ENCODE measurements around the gene SEMA3D. TPM values are rescaled to one million over a fixed set of nuclear protein-coding genes. Genes with fewer than 3 reads are reported as not detected.
A peak's percentile ranks its signal among the peaks of the same experiment; 100 is the strongest.

SEMA3D gene
- total RNA-seq, 1 experiment from 2014 or later, result 0.90 TPM

- no peak for DNase-seq
- Histone ChIP-seq H3K36me3 (replicated peaks; ENCODE audit: control insufficient read depth, insufficient read depth, low read length) (no peaks in the 10 kb centered on the region), H3K27me3 (ENCODE audit: control insufficient read depth, insufficient read depth, low read length) (no peaks in the 10 kb centered on the region), H3K4me3 (ENCODE audit: insufficient read depth, low read depth, low read length) (no peak overlapping the region)
These were observed 17.6 kb upstream of the SEMA3D start for GRCh38 chr7:85204496-85204895.

- H3K36me3 ChIP-seq (replicated peaks; ENCODE audit: control insufficient read depth, insufficient read depth, low read length), result no peaks in the 10 kb centered on the region
- no peaks in the 10 kb centered on the region for H3K27me3 ChIP-seq (ENCODE audit: control insufficient read depth, insufficient read depth, low read length)
- DNase-seq, result no peak
- no peak overlapping the region for H3K4me3 ChIP-seq (ENCODE audit: insufficient read depth, low read depth, low read length)
These were observed 17.2 kb upstream of the SEMA3D start for GRCh38 chr7:85204061-85204460.

- Histone ChIP-seq H3K4me3 (ENCODE audit: insufficient read depth, low read depth, low read length) (no peak overlapping the region), H3K27me3 (ENCODE audit: control insufficient read depth, insufficient read depth, low read length) (no peaks in the 10 kb centered on the region), H3K36me3 (replicated peaks; ENCODE audit: control insufficient read depth, insufficient read depth, low read length) (no peaks in the 10 kb centered on the region)
- no peak for DNase-seq
These were observed 14.4 kb upstream of the SEMA3D start for GRCh38 chr7:85201209-85201608.

- Histone ChIP-seq H3K4me3 (ENCODE audit: insufficient read depth, low read depth, low read length) (no peak overlapping the region), H3K36me3 (replicated peaks; ENCODE audit: control insufficient read depth, insufficient read depth, low read length) (no peaks in the 10 kb centered on the region), H3K27me3 (ENCODE audit: control insufficient read depth, insufficient read depth, low read length) (no peaks in the 10 kb centered on the region)
- no peak for DNase-seq
These were observed 9.8 kb upstream of the SEMA3D start for GRCh38 chr7:85196696-85197095.

GRCh38 chr7:85191383-85191782, 4.5 kb upstream of the SEMA3D start:
- no peak overlapping the region for H3K4me3 ChIP-seq (ENCODE audit: insufficient read depth, low read depth, low read length)
- DNase-seq, result peak; percentile 14
- no peaks in the 10 kb centered on the region for H3K36me3 ChIP-seq (replicated peaks; ENCODE audit: control insufficient read depth, insufficient read depth, low read length)
- H3K27me3 ChIP-seq (ENCODE audit: control insufficient read depth, insufficient read depth, low read length), result peaks cover 15% of the 10 kb centered on the region

- Histone ChIP-seq H3K4me3 (ENCODE audit: insufficient read depth, low read depth, low read length) (peak overlapping the region; percentile 74), H3K36me3 (replicated peaks; ENCODE audit: control insufficient read depth, insufficient read depth, low read length) (no peaks in the 10 kb centered on the region), H3K27me3 (ENCODE audit: control insufficient read depth, insufficient read depth, low read length) (peaks cover 36% of the 10 kb centered on the region)
- DNase-seq, result peak; percentile 54
These were observed 754 bp downstream of the SEMA3D start for GRCh38 chr7:85186083-85186520.

- peak; percentile 57 for DNase-seq
- Histone ChIP-seq H3K36me3 (replicated peaks; ENCODE audit: control insufficient read depth, insufficient read depth, low read length) (no peaks in the 10 kb centered on the region), H3K4me3 (ENCODE audit: insufficient read depth, low read depth, low read length) (peak overlapping the region; percentile 74), H3K27me3 (ENCODE audit: control insufficient read depth, insufficient read depth, low read length) (peaks cover 36% of the 10 kb centered on the region)
These were observed 1.3 kb downstream of the SEMA3D start for GRCh38 chr7:85185424-85186082.

GRCh38 chr7:85184599-85185423, 2.0 kb downstream of the SEMA3D start:
- peak; percentile 65 for DNase-seq
- H3K27me3 ChIP-seq (ENCODE audit: control insufficient read depth, insufficient read depth, low read length), result peaks cover 36% of the 10 kb centered on the region
- H3K4me3 ChIP-seq (ENCODE audit: insufficient read depth, low read depth, low read length), result peak overlapping the region; percentile 74
- H3K36me3 ChIP-seq (replicated peaks; ENCODE audit: control insufficient read depth, insufficient read depth, low read length), result no peaks in the 10 kb centered on the region

- H3K27me3 ChIP-seq (ENCODE audit: control insufficient read depth, insufficient read depth, low read length), result peaks cover 36% of the 10 kb centered on the region
- H3K36me3 ChIP-seq (replicated peaks; ENCODE audit: control insufficient read depth, insufficient read depth, low read length), result no peaks in the 10 kb centered on the region
- DNase-seq, result no peak
- no peak overlapping the region for H3K4me3 ChIP-seq (ENCODE audit: insufficient read depth, low read depth, low read length)
These were observed 3.6 kb downstream of the SEMA3D start for GRCh38 chr7:85183296-85183695.

GRCh38 chr7:85178531-85179298, 8.1 kb downstream of the SEMA3D start:
- no peaks in the 10 kb centered on the region for H3K36me3 ChIP-seq (replicated peaks; ENCODE audit: control insufficient read depth, insufficient read depth, low read length)
- DNase-seq, result no peak

GRCh38 chr7:85177316-85177715, 9.5 kb downstream of the SEMA3D start:
- Histone ChIP-seq H3K27me3 (ENCODE audit: control insufficient read depth, insufficient read depth, low read length) (no peaks in the 10 kb centered on the region), H3K4me3 (ENCODE audit: insufficient read depth, low read depth, low read length) (no peak overlapping the region), H3K36me3 (replicated peaks; ENCODE audit: control insufficient read depth, insufficient read depth, low read length) (no peaks in the 10 kb centered on the region)
- DNase-seq, result no peak

More at GRCh38 chr7:85178531-85179298, 8.1 kb downstream of the SEMA3D start:
- Histone ChIP-seq H3K27me3 (ENCODE audit: control insufficient read depth, insufficient read depth, low read length) (0 out of 2 replicates have a peak, but pooled peaks cover 2% of the 10 kb centered on the region), H3K4me3 (ENCODE audit: insufficient read depth, low read depth, low read length) (no peak overlapping the region)

GRCh38 chr7:85176197-85176596, 10.7 kb downstream of the SEMA3D start:
- no peak overlapping the region for H3K4me3 ChIP-seq (ENCODE audit: insufficient read depth, low read depth, low read length)
- H3K36me3 ChIP-seq (replicated peaks; ENCODE audit: control insufficient read depth, insufficient read depth, low read length), result no peaks in the 10 kb centered on the region
- no peaks in the 10 kb centered on the region for H3K27me3 ChIP-seq (ENCODE audit: control insufficient read depth, insufficient read depth, low read length)
- DNase-seq, result no peak

- no peak for DNase-seq
- Histone ChIP-seq H3K4me3 (ENCODE audit: insufficient read depth, low read depth, low read length) (no peak overlapping the region), H3K36me3 (replicated peaks; ENCODE audit: control insufficient read depth, insufficient read depth, low read length) (no peaks in the 10 kb centered on the region), H3K27me3 (ENCODE audit: control insufficient read depth, insufficient read depth, low read length) (no peaks in the 10 kb centered on the region)
These were observed 11.6 kb downstream of the SEMA3D start for GRCh38 chr7:85175217-85175616.

GRCh38 chr7:85172530-85172941, 14.3 kb downstream of the SEMA3D start:
- Histone ChIP-seq H3K4me3 (ENCODE audit: insufficient read depth, low read depth, low read length) (no peak overlapping the region), H3K27me3 (ENCODE audit: control insufficient read depth, insufficient read depth, low read length) (no peaks in the 10 kb centered on the region), H3K36me3 (replicated peaks; ENCODE audit: control insufficient read depth, insufficient read depth, low read length) (no peaks in the 10 kb centered on the region)
- no peak for DNase-seq

Measured in H7 (cell line).